Stimulated activated CD8-positive, alpha-beta memory T cell treated with anti-CD3 and anti-CD28 coated beads, Interleukin-4, amount 100 ng/mL, for 48 hours (primary cell): ENCODE measurements around the gene POT1.
"Not testable (repeated sequence)": the region's sequence is repeated elsewhere in the genome, so short reads cannot be mapped to it uniquely, and the experiment has no call there.

Source experiments
- DNase-seq: peaks from one replicate; pipeline ENCODE4 v3.0.0-alpha.2; 2020

Gene POT1

DNA sequence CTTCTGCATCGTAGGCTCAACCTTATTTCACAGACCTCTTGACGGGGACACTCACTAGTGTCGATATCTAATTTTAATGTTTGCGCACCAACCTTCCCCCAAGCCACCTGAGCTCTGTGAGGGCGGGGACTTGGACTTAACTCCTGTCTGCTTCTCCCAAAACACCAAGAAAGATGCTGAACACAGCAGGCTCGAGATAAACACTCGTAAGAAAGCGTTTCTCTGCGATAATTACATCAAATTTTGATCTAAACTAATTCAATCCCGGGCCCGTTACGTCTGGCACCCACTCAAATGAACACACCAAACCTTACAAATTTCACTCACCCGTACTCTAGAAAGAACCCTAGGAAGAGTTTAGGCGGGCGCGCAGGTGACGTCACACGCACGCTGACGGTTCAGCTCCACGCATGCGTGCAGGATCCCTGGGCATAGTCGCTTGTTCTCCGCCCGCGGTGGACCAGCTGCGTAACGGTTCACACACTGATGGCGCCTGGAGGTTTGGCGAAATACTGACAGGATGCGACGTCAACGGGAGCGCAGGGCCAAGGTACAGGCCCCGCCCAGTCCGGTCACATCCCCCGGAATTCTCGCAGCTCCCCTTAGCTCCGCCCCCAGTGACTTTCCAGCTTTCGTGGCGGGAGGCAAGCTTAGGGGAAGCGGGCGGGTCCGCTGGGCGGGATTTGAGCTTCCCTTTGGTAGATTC lies at the start of gene POT1:
Gene POT1 (minus strand): TSS at position 359 of the 706 bp plus-strand sequence. CDS start 32,652 bp downstream, outside the sequence.
- DNase-seq = peak; percentile 98

DNA sequence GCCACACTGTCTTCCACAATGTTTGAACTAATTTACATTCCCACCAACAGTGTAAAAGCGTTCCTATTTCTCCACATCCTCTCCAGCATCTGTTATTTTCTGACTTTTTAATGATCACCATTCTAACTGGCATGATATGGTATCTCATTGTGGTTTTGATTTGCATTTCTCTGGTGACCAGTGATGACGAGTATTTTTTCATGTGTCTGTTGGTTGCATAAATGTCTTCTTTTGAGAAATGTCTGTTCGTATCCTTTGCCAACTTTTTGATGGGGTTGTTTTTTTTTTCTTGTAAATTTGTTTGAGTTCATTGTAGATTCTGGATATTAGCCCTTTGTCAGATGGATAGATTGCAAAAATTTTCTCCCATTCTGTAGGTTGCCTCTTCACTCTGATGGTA lies 45.5 kb upstream of the POT1 start:
- not testable (repeated sequence) for DNase-seq

- no peak for DNase-seq
These were observed 35.9 kb upstream of the POT1 start for GRCh38 chr7:124965553-124965952.

DNA sequence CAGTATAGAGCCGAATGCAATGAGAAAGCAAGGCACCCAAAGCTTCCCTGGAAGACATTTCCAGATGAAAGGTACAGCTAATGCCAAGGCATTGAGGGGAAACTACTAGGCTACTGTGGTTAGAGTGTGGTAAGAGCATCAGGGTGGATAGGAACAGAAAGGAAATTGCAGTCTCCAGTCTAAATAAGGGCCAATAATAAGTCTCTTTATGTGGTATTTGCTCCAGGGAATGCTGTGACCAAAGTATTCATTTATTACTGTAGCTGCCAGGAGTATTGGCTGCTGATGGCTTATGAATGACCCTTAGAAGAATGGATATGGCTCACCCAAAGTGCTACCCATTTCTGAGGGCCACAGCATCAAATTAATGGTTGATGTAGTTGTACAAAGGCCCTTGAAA lies 30.1 kb upstream of the POT1 start:
- DNase-seq = no peak

GRCh38 chr7:124957952-124958351 lies 28.3 kb upstream of the POT1 start:
- not testable (repeated sequence) for DNase-seq

- DNase-seq = no peak
These were observed 26.5 kb upstream of the POT1 start for GRCh38 chr7:124956160-124956559.

DNA sequence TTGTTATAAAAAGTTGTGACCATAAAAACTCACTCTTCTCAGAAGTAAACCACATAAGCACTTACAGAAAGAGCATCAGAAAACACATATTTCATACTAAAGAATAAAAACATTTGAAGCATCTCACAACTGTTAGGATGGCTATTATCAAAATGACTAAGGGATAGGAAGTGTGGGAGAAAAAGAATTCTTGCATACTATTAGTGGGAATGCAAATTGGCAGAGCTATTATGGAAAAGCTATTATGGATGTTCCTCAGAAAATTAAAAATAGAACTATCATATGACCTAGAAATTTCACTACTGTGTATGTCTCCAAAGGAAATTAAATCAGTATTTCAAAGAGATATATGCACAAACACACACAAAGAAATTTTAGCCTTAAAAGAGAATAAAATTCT lies 25.2 kb upstream of the POT1 start:
- no peak for DNase-seq

- DNase-seq = no peak
These were observed 16.1 kb upstream of the POT1 start for GRCh38 chr7:124945680-124946079.

- DNase-seq = no peak
These were observed 13.8 kb upstream of the POT1 start for GRCh38 chr7:124943472-124943871.

- DNase-seq = no peak
These were observed 12.8 kb upstream of the POT1 start for GRCh38 chr7:124942399-124942798.

GRCh38 chr7:124940306-124940705 lies 10.7 kb upstream of the POT1 start:
- no peak for DNase-seq

GRCh38 chr7:124938128-124938527 lies 8.5 kb upstream of the POT1 start:
- DNase-seq = no peak

DNA sequence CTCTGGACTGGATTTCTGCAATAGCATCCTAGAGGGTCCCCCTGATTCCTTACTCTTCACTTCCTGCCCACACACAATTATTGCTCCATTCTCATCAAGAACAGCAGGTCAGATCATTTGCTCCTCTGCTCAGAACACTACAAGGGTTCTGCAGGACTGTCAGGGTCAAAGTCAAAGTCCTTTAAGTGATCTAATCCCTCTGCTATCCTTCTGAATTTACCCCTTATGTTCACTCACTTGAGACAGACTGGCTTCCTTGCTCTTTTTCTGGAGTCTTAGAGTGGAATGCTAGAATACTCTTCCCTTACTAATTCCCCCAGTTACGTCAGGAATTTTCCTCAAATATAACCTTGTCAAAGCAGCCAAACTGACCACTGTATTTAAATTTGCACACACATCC lies 7.5 kb upstream of the POT1 start:
- no peak for DNase-seq

GRCh38 chr7:124934841-124935240 lies 5.2 kb upstream of the POT1 start:
- DNase-seq = no peak

DNA sequence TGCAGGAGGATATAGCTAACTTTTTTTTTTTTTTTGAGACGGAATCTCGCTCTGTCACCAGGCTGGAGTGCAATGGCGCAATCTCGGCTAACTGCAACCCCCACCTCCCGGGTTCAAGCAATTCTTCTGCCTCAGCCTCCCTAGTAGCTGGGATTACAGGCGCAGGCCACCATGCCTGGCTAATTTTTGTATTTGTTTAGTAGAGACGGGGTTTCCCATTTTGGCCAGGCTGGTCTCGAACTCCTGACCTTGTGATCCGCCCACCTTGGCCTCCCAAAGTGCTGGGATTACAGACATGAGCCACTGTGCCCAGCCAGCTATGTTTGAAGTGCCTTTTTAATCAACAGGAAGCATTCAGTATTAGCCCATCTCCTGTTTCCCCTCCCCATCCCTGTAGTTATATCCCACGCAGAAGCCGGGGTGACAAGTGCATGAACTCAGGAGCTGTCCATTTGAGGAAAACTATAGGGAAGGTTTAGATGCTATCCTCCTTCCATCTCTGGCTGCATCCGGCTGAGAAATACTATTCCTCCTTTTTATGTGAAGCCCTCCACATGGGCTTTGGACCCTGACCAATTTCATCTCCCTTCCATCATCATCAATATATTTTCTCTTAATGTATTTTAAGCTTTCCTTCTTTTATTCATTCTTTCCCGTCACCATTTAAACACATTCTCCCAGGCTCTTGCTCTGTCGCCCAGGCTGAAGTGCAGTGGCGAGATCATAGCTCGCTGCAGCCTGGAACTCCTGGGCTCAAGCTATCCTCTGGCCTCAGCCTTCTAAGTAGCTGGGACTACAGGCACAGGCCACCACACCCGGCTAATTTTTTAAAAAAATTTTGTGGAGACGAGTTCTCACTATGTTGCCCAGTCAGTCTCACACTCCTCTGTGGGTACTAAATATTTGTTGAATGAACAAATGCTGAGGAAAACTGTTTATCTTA lies 1.3 kb upstream of the POT1 start:
- DNase-seq = no peak

DNA sequence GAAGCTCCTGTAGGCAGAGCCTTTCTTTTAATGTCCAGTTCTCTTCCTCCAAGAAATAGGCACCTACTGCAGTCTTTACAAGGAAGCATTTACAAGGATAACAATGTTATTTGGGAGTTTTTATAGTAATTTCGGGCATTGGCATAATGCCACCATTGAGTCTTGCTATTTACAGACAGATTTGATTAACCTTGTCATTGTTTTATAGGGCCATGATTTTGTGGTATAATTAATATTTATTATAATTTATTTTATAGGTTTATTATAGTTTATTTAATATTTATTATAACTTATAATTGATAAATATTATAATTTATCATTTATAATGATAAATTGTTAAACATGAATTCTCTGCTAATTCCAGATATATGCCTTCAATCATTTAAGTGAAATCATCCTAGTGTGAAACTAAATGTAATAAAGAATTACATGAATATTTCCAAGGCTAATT lies 573 bp upstream of the POT1 start:
- DNase-seq = no peak

DNA sequence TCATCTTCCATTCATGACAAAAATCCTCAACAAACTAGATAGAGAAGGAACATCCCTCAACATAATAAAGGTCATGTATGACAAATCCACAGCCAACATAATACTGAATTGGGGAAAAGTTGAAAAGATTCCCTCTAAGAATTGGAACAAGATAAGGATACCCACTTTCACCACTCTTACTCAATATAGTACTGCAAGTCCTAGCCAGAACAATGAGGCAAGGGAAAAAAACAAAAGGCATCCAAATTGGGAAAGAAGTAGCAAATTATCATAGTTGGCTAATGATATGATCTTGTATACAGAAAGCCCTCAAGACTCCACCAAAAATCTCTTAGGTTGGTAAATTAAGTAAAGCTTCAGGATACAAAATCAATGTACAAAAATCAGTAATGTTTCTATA lies 4.7 kb downstream of the POT1 start:
- no peak for DNase-seq

DNA sequence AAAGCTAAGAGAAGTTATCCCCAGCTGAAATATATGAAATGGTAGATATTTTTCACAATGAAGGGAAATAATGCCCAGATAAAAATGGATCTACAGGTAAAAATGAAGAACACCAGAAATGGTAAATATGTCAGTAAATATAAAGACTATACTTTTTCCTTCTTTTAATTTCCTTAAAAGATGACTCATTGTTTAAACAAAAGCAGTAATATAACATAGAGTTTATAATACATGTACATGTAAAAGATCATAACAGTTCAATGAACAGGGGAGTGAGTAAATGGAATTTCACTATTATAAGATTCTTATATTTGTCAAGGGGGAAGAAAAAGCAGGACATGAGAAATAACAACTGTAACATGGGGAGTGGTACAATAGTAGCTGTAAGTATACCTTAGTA lies 7.4 kb downstream of the POT1 start:
- DNase-seq = no peak

- no peak for DNase-seq
These were observed 9.8 kb downstream of the POT1 start for GRCh38 chr7:124919841-124920240.

DNA sequence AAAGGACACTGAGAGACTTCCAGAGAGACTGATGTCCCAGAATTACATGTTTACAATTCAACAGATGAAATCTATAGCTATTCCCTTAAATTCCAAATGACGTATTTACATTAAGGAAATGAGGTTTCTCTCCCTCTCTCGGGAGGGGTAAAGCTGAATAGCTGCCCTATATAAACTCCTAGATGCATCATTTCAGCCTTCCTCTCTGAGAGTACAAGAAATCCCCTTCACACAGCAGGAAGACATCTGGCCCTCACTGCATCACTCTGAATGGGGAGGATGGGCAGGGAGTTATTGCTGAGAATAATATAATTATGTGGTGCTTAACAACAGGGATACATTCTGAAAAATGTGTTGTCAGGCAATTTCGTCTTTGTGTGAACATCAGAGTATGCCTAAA lies 11.0 kb downstream of the POT1 start:
- no peak for DNase-seq

GRCh38 chr7:124915242-124915641 lies 14.4 kb downstream of the POT1 start:
- no peak for DNase-seq

- no peak for DNase-seq
These were observed 15.3 kb downstream of the POT1 start for GRCh38 chr7:124914298-124914697.

DNA sequence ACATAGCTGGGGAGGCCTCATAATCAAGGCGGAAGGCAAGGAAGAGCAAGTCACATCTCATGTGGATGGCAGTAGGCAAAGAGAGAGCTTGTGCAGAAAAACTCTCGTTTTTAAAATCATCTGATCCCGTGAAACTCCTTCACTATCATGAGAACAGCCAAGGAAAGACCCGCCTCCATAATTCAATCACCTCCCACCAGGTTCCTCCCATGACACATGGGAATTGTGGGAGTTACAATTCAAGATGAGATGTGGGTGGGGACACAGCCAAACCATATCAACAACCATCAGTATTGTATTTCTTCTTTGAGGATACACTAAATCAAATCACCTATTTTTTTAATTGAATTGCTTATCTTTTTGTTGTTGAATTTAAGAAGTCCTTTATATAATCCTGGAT lies 16.7 kb downstream of the POT1 start:
- no peak for DNase-seq

DNA sequence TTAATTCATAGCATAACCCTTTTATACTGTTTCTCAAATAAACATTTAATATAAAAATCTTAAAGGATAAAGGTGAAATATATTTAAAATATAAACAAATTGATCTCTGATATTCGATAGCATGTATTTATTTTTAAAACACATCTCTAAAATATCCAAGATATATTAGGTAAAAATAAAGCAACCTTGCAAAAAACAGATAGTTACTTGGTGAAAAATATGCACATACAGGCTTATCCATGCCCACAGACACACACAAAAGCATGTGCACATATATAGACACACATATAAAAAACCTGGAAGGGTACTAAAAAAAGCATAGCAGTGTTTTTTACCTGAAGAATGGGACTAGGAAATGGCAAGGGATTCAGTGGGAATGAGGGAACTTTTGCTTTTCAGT lies 19.8 kb downstream of the POT1 start:
- no peak for DNase-seq
